Ectodermal cell (in vitro differentiated cells): ENCODE measurements around the gene CRELD1.

Source experiments
- H3K27ac ChIP-seq: 2 replicates; pipeline ENCODE4 v1.7.0; 2013; ENCODE audit warnings: mild to moderate bottlenecking, low read depth, low read length; ENCODE audit not compliant: insufficient read depth, poor library complexity, severe bottlenecking
- H3K27me3 ChIP-seq: 2 replicates; pipeline ENCODE4 v1.7.0; 2013; ENCODE audit warnings: mild to moderate bottlenecking, low read length; ENCODE audit not compliant: insufficient read depth, control insufficient read depth, poor library complexity, severe bottlenecking
- H3K36me3 ChIP-seq: one replicate; pipeline ENCODE4 v1.7.0; 2013; ENCODE audit warnings: low read length; ENCODE audit not compliant: control insufficient read depth, insufficient read depth
- H3K4me1 ChIP-seq: one replicate; pipeline ENCODE4 v1.7.0; 2013; ENCODE audit warnings: low read length; ENCODE audit not compliant: control insufficient read depth, insufficient read depth
- H3K4me3 ChIP-seq: 2 replicates; pipeline ENCODE4 v1.7.0; 2013; ENCODE audit warnings: low read depth, low read length, control low read depth; ENCODE audit not compliant: insufficient read depth
- H3K9me3 ChIP-seq: 2 replicates; pipeline ENCODE4 v1.7.0; 2013; ENCODE audit warnings: mild to moderate bottlenecking, low read length, moderate library complexity; ENCODE audit not compliant: control insufficient read depth
- WGBS, 2 experiments: methylation state at CpG; one replicate each; pipeline ENCODE4 v1.1.7; 2013; ENCODE audit warnings: missing lambda C conversion rate in 2 of 2; 5-methylcytosine and 5-hydroxymethylcytosine counted together

CRELD1 gene

GRCh38 chr3:9903904-9904303 is 29.7 kb upstream of the CRELD1 start:
- H3K9me3 ChIP-seq, result no peaks in the 10 kb centered on the region
- H3K27ac ChIP-seq, result no peak overlapping the region
- no peaks in the 10 kb centered on the region for H3K4me1 ChIP-seq
- no peaks in the 10 kb centered on the region for H3K27me3 ChIP-seq
- no peaks in the 10 kb centered on the region for H3K36me3 ChIP-seq
- WGBS, 2 experiments, result 93 to 98% methylated on average over 3 to 4 of the region's 4 CpGs
- H3K4me3 ChIP-seq, result no peak overlapping the region

- no peaks in the 10 kb centered on the region for H3K27me3 ChIP-seq
- no peaks in the 10 kb centered on the region for H3K4me1 ChIP-seq
- H3K9me3 ChIP-seq, result no peaks in the 10 kb centered on the region
- 91 to 94% methylated on average over 5 of the region's 5 CpGs for WGBS, 2 experiments
- no peak overlapping the region for H3K27ac ChIP-seq
- H3K36me3 ChIP-seq, result no peaks in the 10 kb centered on the region
- no peak overlapping the region for H3K4me3 ChIP-seq
Observed at GRCh38 chr3:9906480-9906879, 27.2 kb upstream of the CRELD1 start.

GRCh38 chr3:9908286-9908685 is 25.3 kb upstream of the CRELD1 start:
- H3K4me1 ChIP-seq, result no peaks in the 10 kb centered on the region
- H3K9me3 ChIP-seq, result no peaks in the 10 kb centered on the region
- H3K4me3 ChIP-seq, result no peak overlapping the region
- no peaks in the 10 kb centered on the region for H3K27me3 ChIP-seq
- no peak overlapping the region for H3K27ac ChIP-seq
- H3K36me3 ChIP-seq, result no peaks in the 10 kb centered on the region
- WGBS, 2 experiments, result 93 to 95% methylated on average over 3 of the region's 3 CpGs

- no peak overlapping the region for H3K27ac ChIP-seq
- no peaks in the 10 kb centered on the region for H3K9me3 ChIP-seq
- 87 to 89% methylated on average over 7 of the region's 7 CpGs for WGBS, 2 experiments
- H3K36me3 ChIP-seq, result no peaks in the 10 kb centered on the region
- H3K4me1 ChIP-seq, result no peaks in the 10 kb centered on the region
- H3K4me3 ChIP-seq, result no peak overlapping the region
- H3K27me3 ChIP-seq, result no peaks in the 10 kb centered on the region
Observed at GRCh38 chr3:9909221-9910013, 24.2 kb upstream of the CRELD1 start.

GRCh38 chr3:9911863-9912262 is 21.8 kb upstream of the CRELD1 start:
- Histone ChIP-seq H3K4me3 (no peak overlapping the region), H3K27me3 (peaks cover 23% of the 10 kb centered on the region), H3K4me1 (peaks cover 5% of the 10 kb centered on the region), H3K36me3 (no peaks in the 10 kb centered on the region), H3K27ac (no peak overlapping the region), H3K9me3 (no peaks in the 10 kb centered on the region)
- WGBS, 2 experiments, result 89% methylated on average over 8 of the region's 8 CpGs

GRCh38 chr3:9912294-9912935 is 21.2 kb upstream of the CRELD1 start:
- Histone ChIP-seq H3K27me3 (peaks cover 23% of the 10 kb centered on the region), H3K27ac (no peak overlapping the region)
- 92 to 93% methylated on average over 7 of the region's 7 CpGs for WGBS, 2 experiments

GRCh38 chr3:9913601-9914000 is 20.0 kb upstream of the CRELD1 start:
- H3K36me3 ChIP-seq, result no peaks in the 10 kb centered on the region
- 86 to 87% methylated on average over 5 of the region's 5 CpGs for WGBS, 2 experiments
- H3K4me3 ChIP-seq, result no peak overlapping the region
- no peak overlapping the region for H3K27ac ChIP-seq
- H3K9me3 ChIP-seq, result no peaks in the 10 kb centered on the region
- H3K4me1 ChIP-seq, result peaks cover 8% of the 10 kb centered on the region
- H3K27me3 ChIP-seq, result peaks cover 23% of the 10 kb centered on the region

More at GRCh38 chr3:9912294-9912935, 21.2 kb upstream of the CRELD1 start:
- H3K4me3 ChIP-seq, result no peak overlapping the region
- H3K4me1 ChIP-seq, result peaks cover 8% of the 10 kb centered on the region
- H3K9me3 ChIP-seq, result no peaks in the 10 kb centered on the region
- H3K36me3 ChIP-seq, result no peaks in the 10 kb centered on the region

- WGBS, 2 experiments, result 90 to 97% methylated on average over 1 of the region's 1 CpG
- H3K36me3 ChIP-seq, result no peaks in the 10 kb centered on the region
- no peak overlapping the region for H3K4me3 ChIP-seq
- H3K27ac ChIP-seq, result no peak overlapping the region
- H3K9me3 ChIP-seq, result no peaks in the 10 kb centered on the region
- H3K4me1 ChIP-seq, result peaks cover 8% of the 10 kb centered on the region
- H3K27me3 ChIP-seq, result peaks cover 23% of the 10 kb centered on the region
Observed at GRCh38 chr3:9914011-9914410, 19.6 kb upstream of the CRELD1 start.

- H3K4me1 ChIP-seq, result peaks cover 8% of the 10 kb centered on the region
- H3K27ac ChIP-seq, result no peak overlapping the region
- peaks cover 23% of the 10 kb centered on the region for H3K27me3 ChIP-seq
- H3K9me3 ChIP-seq, result no peaks in the 10 kb centered on the region
- no peaks in the 10 kb centered on the region for H3K36me3 ChIP-seq
- 31 to 32% methylated on average over 15 of the region's 15 CpGs for WGBS, 2 experiments
- peak overlapping the region; percentile 56 for H3K4me3 ChIP-seq
Observed at GRCh38 chr3:9914559-9915253, 18.9 kb upstream of the CRELD1 start.
